HG02840 (cell line): ENCODE measurements around the gene GRID1.

Source experiments
- ATAC-seq: cut with Tn5 transposase; IDR thresholded peaks from one replicate; pipeline ENCODE4 v1.9.1; 2021; ENCODE audit warnings: mild to moderate bottlenecking, moderate library complexity, moderate number of reproducible peaks; ENCODE audit not compliant: unreplicated experiment, low FRiP score

Gene GRID1

GRCh38 chr10:86219271-86219670 is 147.3 kb downstream of the GRID1 start:
- no peak for ATAC-seq

- no peak for ATAC-seq
Measured at GRCh38 chr10:86218842-86219241, 147.8 kb downstream of the GRID1 start.

- no peak for ATAC-seq
Measured at GRCh38 chr10:86218160-86218559, 148.4 kb downstream of the GRID1 start.

- no peak for ATAC-seq
Measured at GRCh38 chr10:86217371-86218080, 149.1 kb downstream of the GRID1 start.

GRCh38 chr10:86216886-86217285 is 149.7 kb downstream of the GRID1 start:
- no peak for ATAC-seq

GRCh38 chr10:86215712-86216111 is 150.9 kb downstream of the GRID1 start:
- ATAC-seq = no peak

- ATAC-seq = no peak
Measured at GRCh38 chr10:86215046-86215445, 151.5 kb downstream of the GRID1 start.

- no peak for ATAC-seq
Measured at GRCh38 chr10:86213148-86213547, 153.4 kb downstream of the GRID1 start.

- no peak for ATAC-seq
Measured at GRCh38 chr10:86212391-86212700, 154.2 kb downstream of the GRID1 start.

GRCh38 chr10:86211691-86212390 is 154.8 kb downstream of the GRID1 start:
- no peak for ATAC-seq

- ATAC-seq = no peak
Measured at GRCh38 chr10:86210416-86210815, 156.2 kb downstream of the GRID1 start.

GRCh38 chr10:86209726-86210125 is 156.9 kb downstream of the GRID1 start:
- no peak for ATAC-seq

- no peak for ATAC-seq
Measured at GRCh38 chr10:86207226-86207625, 159.4 kb downstream of the GRID1 start.

GRCh38 chr10:86206240-86206579 is 160.4 kb downstream of the GRID1 start:
- ATAC-seq = no peak

GRCh38 chr10:86205306-86206239 is 161.0 kb downstream of the GRID1 start:
- no peak for ATAC-seq

- ATAC-seq = no peak
Measured at GRCh38 chr10:86204421-86205305, 161.9 kb downstream of the GRID1 start.

GRCh38 chr10:86203162-86203905 is 163.3 kb downstream of the GRID1 start:
- ATAC-seq = no peak

- ATAC-seq = no peak
Measured at GRCh38 chr10:86202226-86202735, 164.3 kb downstream of the GRID1 start.

- ATAC-seq = no peak
Measured at GRCh38 chr10:86200867-86201266, 165.7 kb downstream of the GRID1 start.
